GM04504 (cell line): ENCODE measurements around the gene SSNA1.
A peak's percentile ranks its signal among the peaks of the same experiment; 100 is the strongest.

ENCODE experiments used
- DNase-seq: peaks from one replicate; pipeline ENCODE4 v3.0.0-alpha.2; 2012; ENCODE audit warnings: low read depth

The SSNA1 gene

DNA sequence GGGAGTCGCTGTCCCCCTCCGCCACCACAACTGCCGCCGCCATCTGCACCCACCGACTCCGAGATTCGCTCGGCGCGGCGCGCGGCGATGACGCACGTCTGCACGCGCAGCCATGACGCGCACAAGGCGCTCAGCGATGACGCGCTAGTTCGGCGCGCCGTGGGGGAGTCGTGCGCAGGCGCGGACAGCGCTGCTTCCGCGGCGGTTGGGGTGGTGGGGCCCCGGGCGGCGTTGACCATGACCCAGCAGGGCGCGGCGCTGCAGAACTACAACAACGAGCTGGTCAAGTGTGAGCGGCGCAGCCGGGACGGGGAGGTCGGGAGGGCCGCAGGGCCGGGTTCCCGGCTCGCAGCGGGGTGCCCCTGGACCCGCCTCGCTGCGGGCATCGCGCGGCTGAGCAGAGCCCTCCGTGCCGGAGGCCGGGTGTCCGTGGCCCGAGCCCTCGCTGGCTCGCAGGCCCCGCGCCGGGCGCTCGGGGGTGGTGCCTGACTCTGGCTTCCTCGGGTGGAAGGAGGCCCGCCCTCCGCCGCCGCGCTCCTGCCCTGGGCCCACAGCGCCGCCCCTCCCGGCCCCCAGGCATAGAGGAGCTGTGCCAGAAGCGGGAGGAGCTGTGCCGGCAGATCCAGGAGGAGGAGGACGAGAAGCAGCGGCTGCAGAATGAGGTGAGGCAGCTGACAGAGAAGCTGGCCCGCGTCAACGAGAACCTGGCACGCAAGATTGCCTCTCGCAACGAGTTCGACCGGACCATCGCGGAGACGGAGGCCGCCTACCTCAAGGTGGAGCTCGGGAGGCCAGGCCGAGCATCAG, at the start of gene SSNA1, which contains the start of gene ANAPC2:
Gene SSNA1 (plus strand): TSS at position 187 of the 807 bp plus-strand sequence. CDS start 51 bp downstream, at position 238.
Gene ANAPC2 (minus strand): TSS at position 71 of the 807 bp plus-strand sequence. CDS start 28 bp downstream, at position 43.
- peak; percentile 82 for DNase-seq

GRCh38 chr9:137138722-137139467, 49.6 kb upstream of the SSNA1 start, which contains the start of gene GRIN1:
Gene GRIN1 (plus strand): TSS chr9:137139154. CDS start chr9:137139487, 333 bp downstream.
- no peak for DNase-seq

- DNase-seq: no peak
These were observed 48.9 kb upstream of the SSNA1 start for GRCh38 chr9:137139468-137140150.

DNA sequence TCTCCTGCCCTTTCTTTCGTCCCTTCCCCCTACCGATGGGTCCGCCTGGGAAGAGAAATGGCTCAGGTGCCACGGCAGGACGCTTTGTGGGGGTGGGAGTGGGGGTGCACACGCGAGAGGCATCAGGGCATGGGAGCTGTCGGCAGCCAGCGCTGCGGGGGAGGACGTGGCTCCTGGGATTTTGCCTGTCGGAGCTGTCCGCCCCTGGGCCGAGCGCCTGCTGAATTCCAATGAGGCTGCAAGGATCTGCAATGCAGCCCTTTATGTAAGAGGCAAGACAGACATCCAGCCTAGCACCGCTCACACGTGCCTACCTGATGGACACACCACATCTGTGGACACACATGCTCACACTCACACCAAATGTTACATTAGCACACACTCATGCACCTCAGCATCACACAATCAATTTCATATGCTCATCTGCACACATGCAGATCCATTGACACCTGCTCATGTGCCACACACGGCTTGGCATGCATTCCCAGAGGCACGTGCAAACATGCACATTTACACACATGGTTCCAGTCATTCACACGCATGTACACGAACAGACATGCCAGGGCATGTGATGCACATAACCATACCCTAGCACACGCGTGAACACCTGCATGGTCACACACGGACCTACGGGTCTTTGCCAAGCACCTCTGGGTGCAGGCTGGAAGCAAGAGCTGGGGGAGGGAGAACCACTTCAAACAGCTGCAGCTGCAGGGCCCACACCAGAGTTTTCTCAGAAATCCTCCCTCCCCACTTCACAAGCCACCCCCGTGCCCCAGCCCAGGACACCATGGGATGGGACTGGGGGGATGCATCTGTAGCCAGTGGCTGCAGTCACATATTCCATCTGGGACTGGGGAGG, 48.1 kb upstream of the SSNA1 start:
- no peak for DNase-seq

DNA sequence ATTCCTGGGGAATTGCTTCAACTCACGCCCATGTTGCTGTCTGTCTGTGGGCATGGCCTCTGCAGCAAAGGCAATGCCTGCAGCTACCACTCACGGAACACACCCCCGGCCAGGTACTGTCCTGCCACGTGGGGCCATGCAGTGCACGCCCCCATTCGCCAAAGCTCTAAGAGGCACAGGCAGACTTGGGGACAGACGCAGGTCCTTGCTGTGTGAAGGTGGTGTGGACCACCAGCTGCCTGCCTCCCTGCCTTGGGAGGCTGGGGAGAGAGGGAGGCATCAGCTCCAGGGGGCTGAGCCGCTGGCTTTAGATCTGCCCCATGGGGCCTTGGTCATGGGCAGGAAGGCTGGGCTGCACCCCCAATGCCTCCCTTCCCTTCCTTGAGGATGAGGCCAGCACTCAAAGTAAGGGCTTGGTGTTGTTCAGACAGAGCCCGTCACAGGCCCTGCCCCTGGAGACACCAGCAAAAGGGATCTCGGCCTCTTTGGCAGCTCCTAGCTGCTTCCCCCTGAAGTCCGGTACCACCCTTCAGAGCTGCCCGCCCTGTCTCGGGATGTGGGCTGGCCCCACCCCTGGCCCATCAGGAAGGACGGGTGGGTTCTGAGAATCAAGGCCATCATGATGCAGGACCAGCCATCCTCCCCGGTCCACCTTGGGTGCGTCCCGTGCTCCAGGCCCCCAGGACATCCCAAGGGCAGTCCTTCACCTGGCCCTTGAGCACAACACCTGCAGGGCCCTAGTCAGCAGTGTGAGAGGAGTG, 47.2 kb upstream of the SSNA1 start:
- DNase-seq: no peak

GRCh38 chr9:137141976-137142936, 46.2 kb upstream of the SSNA1 start:
- DNase-seq: no peak

- DNase-seq: no peak
These were observed 45.0 kb upstream of the SSNA1 start for GRCh38 chr9:137143459-137143858.

- DNase-seq: no peak
These were observed 42.5 kb upstream of the SSNA1 start for GRCh38 chr9:137145731-137146526.

DNA sequence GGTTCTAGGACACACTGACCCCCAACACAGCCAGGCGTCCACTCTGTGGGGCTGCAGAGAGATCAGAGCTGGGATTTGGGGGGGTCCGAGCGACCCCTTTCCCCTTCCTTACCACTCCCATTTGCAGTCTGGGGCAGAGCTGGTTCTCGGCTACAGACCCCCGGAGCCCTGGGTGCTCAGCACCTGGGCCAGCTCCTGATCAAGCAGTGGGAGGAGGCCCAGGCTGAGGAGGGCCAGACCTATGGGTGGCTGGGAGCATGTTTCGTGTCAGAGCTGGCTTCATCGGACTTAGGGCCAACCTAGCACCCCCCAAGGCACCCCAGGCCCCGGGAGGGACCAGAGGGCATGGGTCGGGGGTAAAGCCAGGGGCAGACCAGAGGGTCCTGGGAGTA, 42.0 kb upstream of the SSNA1 start:
- no peak for DNase-seq

DNA sequence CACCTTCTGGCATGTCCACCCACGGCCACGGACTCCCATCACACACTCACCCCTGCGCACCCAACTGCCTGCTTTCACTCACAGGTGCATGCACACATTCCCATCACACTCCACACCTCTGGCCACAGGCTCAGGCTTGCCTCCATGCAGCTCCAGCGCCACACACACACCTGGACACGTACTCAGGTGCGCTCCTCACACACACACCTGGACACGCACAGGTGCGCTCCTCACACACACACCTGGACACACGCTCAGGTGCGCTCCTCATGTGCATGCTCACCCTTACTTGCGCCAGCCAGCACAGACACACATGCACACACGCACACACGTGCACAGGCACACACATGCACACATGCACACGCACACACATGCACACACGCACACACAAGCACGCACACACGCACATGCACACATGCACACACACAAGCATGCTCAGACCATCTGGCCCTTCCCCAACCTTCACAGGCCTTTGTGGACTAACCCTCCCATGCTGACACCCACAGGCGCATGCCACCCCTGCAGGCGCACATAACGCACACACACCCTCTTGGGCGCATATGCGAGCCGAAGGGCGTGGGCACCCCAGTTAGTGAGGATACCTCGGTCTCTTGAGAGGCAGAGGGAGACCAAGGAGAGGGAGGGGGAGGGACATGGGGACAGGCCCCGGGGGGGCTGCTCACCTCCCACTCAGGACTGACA, 41.2 kb upstream of the SSNA1 start:
- DNase-seq: no peak

DNA sequence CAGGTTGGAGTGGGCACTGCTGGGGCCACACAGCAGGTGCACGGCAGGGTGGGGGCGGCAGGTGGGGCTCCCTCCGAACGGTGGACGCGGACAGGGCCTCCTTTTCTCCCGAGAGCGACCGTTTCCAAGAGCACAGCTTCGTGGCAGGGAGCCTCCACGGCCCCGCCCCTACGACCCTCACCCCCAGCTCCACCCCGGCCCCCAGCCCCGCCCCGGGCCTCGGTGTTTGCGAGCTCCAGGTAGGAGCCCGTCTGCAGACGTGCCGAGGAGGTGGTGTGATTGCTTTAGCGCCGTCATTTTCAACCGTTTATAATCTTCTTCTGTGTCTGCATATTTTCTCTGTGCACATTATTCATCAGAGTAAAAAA, 40.7 kb upstream of the SSNA1 start:
- DNase-seq: no peak

DNA sequence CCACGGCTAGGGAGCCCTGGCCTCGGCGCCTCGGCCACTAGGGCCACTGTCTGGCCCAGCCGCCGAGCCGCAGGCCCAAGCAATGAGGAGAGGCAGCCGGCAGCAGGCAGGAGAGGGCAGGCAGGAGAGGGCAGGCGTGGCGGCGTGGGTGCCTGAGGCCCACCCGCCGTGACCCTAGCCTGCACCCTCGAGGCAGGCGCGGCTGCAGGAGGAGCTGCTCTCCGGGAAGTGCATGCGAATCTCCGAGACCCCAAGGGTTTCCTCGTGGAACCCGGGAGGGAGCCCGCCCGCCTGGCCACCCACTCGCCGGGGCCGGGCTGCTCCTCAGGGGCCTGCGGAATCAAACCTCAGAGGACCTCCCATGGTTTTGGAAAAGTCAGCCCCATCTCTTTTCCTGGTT, 40.2 kb upstream of the SSNA1 start:
- no peak for DNase-seq

GRCh38 chr9:137148661-137149060, 39.8 kb upstream of the SSNA1 start:
- no peak for DNase-seq

GRCh38 chr9:137149363-137149762, 39.1 kb upstream of the SSNA1 start:
- DNase-seq: no peak

DNA sequence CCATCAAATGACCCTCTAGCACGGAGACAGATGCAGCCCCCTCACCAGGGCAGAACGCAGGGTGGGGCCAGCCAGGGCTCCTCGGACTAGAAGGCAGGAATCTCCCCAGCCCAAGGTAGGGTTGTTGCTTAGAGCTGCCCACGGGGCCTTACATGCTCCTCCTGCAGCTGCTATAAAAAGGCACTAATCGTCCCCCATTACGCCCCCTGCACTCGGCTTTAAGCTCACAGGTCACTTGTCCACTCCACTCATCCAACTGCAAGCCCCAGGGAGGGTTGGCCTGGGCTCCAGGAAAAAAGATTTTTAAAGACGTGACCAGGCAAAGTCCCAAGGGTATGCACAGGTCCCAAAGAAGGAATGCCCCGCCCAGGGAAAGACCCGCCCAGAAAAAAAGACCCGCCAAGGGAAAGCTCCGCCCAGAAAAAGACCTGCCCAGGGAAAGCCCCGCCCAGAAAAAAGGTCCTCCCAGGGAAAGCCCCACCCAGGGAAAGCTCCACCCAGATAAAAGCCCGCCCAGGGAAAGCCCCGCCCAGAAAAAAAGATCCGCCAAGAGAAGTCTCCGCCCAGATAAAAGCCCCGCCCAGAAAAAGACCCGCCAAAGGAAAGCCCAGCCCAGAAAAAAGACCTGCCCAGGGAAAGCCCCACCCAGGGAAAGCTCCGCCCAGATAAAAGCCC, 38.4 kb upstream of the SSNA1 start:
- DNase-seq: no peak

DNA sequence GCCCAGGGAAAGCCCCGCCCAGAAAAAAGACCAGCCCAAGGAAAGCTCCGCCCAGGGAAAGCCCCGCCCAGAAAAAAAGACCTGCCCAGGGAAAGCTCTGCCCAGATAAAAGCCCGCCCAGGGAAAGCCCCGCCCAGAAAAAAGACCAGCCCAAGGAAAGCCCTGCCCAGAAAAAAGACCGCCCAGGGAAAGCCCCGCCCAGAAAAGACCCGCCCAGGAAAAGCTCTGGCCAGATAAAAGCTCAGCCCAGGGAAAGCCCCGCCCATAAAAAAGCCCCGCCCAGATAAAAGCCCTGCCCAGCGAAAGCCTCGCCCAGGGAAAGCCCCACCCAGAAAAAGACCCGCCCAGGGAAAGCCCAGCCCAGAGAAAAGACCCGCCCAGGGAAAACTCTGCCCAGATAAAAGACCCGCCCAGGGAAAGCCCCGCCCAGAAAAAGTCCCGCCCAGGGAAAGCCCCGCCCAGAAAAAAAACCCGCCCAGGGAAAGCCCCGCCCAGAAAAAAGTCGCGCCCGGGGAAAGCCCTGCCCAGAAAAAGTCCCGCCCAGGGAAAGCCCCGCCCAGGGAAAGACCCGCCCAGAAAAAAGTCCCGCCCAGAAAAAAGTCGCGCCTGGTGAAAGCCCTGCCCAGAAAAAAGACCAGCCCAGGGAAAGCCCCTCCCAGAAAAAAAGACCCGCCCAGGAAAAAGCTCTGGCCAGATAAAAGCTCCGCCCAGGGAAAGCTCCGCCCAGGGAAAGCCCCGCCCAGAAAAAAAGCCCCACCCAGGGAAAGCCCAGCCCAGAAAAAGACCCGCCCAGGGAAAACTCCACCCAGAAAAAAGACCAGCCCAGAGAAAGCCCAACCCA, 37.6 kb upstream of the SSNA1 start:
- no peak for DNase-seq
